Keratinocyte (primary cell): Measurements from ENCODE around the gene BRD2. TPM values are rescaled to one million over a fixed set of nuclear protein-coding genes. Genes with fewer than 3 reads are reported as not detected.
"Not testable (repeated sequence)": the region's sequence is repeated elsewhere in the genome, so short reads cannot be mapped to it uniquely, and the experiment has no call there.

Experiments used
- DNase-seq: peaks from one replicate; pipeline ENCODE4 v3.0.0-alpha.2; 2011; ENCODE audit warnings: low read depth, missing footprints, low spot score
- FAIRE-seq: peaks from 2 replicates; lab custom pipeline; 2011; peaks lifted over from hg19 to GRCh38; lab: Jason Lieb, UNC
- H2AFZ ChIP-seq: 2 replicates; pipeline ENCODE4 v1.6.0; 2012; ENCODE audit warnings: low read length, control low read depth, inconsistent platforms; ENCODE audit not compliant: control insufficient read depth
- H3K27ac ChIP-seq: 2 replicates; pipeline ENCODE4 v1.5.1; 2011; ENCODE audit warnings: low read length; ENCODE audit not compliant: control insufficient read depth, insufficient read depth
- H3K27me3 ChIP-seq: 3 replicates; pipeline ENCODE4 v1.6.0; 2011; ENCODE audit warnings: low read length; ENCODE audit not compliant: control insufficient read depth, insufficient read depth; ENCODE audit errors: extremely low read depth
- H3K36me3 ChIP-seq, 2 experiments: 2 replicates in 1 of 2; 3 replicates in 1 of 2; pipeline ENCODE4 v1.5.1; 2011; ENCODE audit warnings: low read length in 2 of 2, mild to moderate bottlenecking in 1 of 2; ENCODE audit not compliant: control insufficient read depth in 2 of 2, insufficient read depth in 2 of 2; ENCODE audit errors: extremely low read depth in 1 of 2
- H3K4me1 ChIP-seq: 3 replicates; pipeline ENCODE4 v1.5.1; 2011; ENCODE audit warnings: low read length; ENCODE audit not compliant: control insufficient read depth, insufficient read depth; ENCODE audit errors: extremely low read depth
- H3K4me2 ChIP-seq: 3 replicates; pipeline ENCODE4 v1.6.0; 2011; ENCODE audit warnings: low read depth, low read length; ENCODE audit not compliant: control insufficient read depth, insufficient read depth; ENCODE audit errors: extremely low read depth
- H3K4me3 ChIP-seq, 3 experiments: fragments of 200-600 bp in 1 of 3; sonication (generic) in 1 of 3; 2 replicates in 2 of 3; 3 replicates in 1 of 3; pipeline ENCODE4 v1.5.1; 2011 to 2016; ENCODE audit warnings: low read length in 3 of 3, mild to moderate bottlenecking in 3 of 3, control low read depth in 2 of 3, inconsistent platforms in 1 of 3, low read depth in 1 of 3, mixed read lengths in 1 of 3, mixed run types in 1 of 3, moderate library complexity in 1 of 3; ENCODE audit not compliant: control insufficient read depth in 2 of 3, insufficient read depth in 2 of 3; ENCODE audit errors: extremely low read depth in 1 of 3
- H3K79me2 ChIP-seq: 2 replicates; pipeline ENCODE4 v1.6.0; 2012; ENCODE audit warnings: low read length; ENCODE audit not compliant: control insufficient read depth, insufficient read depth
- H3K9ac ChIP-seq: 3 replicates; pipeline ENCODE4 v1.6.0; 2011; ENCODE audit warnings: low read length; ENCODE audit not compliant: control insufficient read depth, insufficient read depth; ENCODE audit errors: extremely low read depth
- H3K9me1 ChIP-seq: 3 replicates; pipeline ENCODE4 v1.6.0; 2011; ENCODE audit warnings: low read length; ENCODE audit not compliant: control insufficient read depth, insufficient read depth; ENCODE audit errors: extremely low read depth
- H3K9me3 ChIP-seq: 2 replicates; pipeline ENCODE4 v1.5.1; 2012; ENCODE audit warnings: low read depth, low read length; ENCODE audit not compliant: control insufficient read depth
- H4K20me1 ChIP-seq: 3 replicates; pipeline ENCODE4 v1.6.0; 2011; ENCODE audit warnings: low read length; ENCODE audit not compliant: control insufficient read depth, insufficient read depth; ENCODE audit errors: extremely low read depth
- CTCF ChIP-seq, 3 experiments: IDR thresholded peaks in 1 of 3; conservative IDR thresholded peaks in 1 of 3; optimal IDR thresholded peaks in 1 of 3; 2 replicates in 2 of 3; 3 replicates in 1 of 3; pipeline versions ENCODE3 to v1.5.1; 2011; ENCODE audit warnings: low read length in 3 of 3, mild to moderate bottlenecking in 3 of 3, moderate library complexity in 2 of 3, control low read depth in 1 of 3, inconsistent platforms in 1 of 3; ENCODE audit not compliant: insufficient read depth in 2 of 3; ENCODE audit errors: extremely low read depth in 1 of 3
- EZH2 ChIP-seq: IDR thresholded peaks from one replicate; pipeline ENCODE4 v1.6.1; 2012; ENCODE audit warnings: inconsistent platforms, mild to moderate bottlenecking, low read length, moderate library complexity
- dilution Hi-C: fragments of 300-500 bp; cut with MboI; formaldehyde crosslinking; loops from one replicate; pipeline ENCODE4 v1.7.0; 2020; ENCODE audit warnings: low sequenced_read_pairs; ENCODE audit not compliant: extremely low pct_ligation_motif_present
- polyA plus RNA-seq, 5 experiments: library from polyadenylated mRNA; depleted of rRNA in 3 of 5; stranded (reverse) in 3 of 5; stranded (forward) in 1 of 5; unstranded in 1 of 5; fragments of >200 nt; gene quantifications; 1 replicate in 1 of 5; 2 replicates in 3 of 5; 3 replicates in 1 of 5; pipeline versions ENCODE4 v1.2.1 to v1.2.3, GENCODE V29; 2011 to 2012; ENCODE audit warnings: missing spikeins in 2 of 5, low read depth in 1 of 5, low replicate concordance in 1 of 5

Gene BRD2
- polyA plus RNA-seq, 1 donor (not counting 4 experiments of a cell fraction or from before 2014, with no cell fraction given) = 121 TPM

- H3K79me2 ChIP-seq = no peaks in the 10 kb centered on the region
- DNase-seq = no peak
- no peaks in the 10 kb centered on the region for H4K20me1 ChIP-seq
- H3K36me3 ChIP-seq = no peaks in the 10 kb centered on the region
- peaks cover 23% of the 10 kb centered on the region for H3K27me3 ChIP-seq
- H3K4me2 ChIP-seq = peak within 1 kb of the TSS; percentile 50
- no peak within 1 kb of the TSS for H2AFZ ChIP-seq
- H3K4me3 ChIP-seq = peak within 1 kb of the TSS in 1 of 3 experiments; percentile 24
- no peaks in the 10 kb centered on the region for H3K9me3 ChIP-seq
- H3K9ac ChIP-seq = no peak within 1 kb of the TSS
- H3K27ac ChIP-seq = no peak within 1 kb of the TSS
- H3K4me1 ChIP-seq = no peaks in the 10 kb centered on the region
- dilution Hi-C loops = no loop called here
- FAIRE-seq = peak; percentile 72
- no peak for TF ChIP-seq CTCF (optimal IDR thresholded peaks at IDR 0.05 in 1 of 3, IDR thresholded peaks at IDR 0.05 in 1 of 3, conservative IDR thresholded peaks at IDR 0.05 in 1 of 3; ENCODE audit: extremely low read depth in 1 of 3, insufficient read depth in 2 of 3, low read length in 3 of 3)
- no peak for TF ChIP-seq EZH2
- H3K9me1 ChIP-seq = no peaks in the 10 kb centered on the region
Measured at GRCh38 chr6:32940656-32941213, 27.7 kb upstream of the BRD2 start, which contains the start of gene HLA-DMB. Gene HLA-DMB (minus strand): TSS chr6:32941028. CDS start chr6:32940807, 221 bp downstream.

- H3K9ac ChIP-seq = no peak overlapping the region
- dilution Hi-C loops = no loop called here
- no peak overlapping the region for H3K4me3 ChIP-seq
- no peak overlapping the region for H2AFZ ChIP-seq
- no peaks in the 10 kb centered on the region for H3K36me3 ChIP-seq
- H3K27me3 ChIP-seq = peaks cover 17% of the 10 kb centered on the region
- no peaks in the 10 kb centered on the region for H3K79me2 ChIP-seq
- H3K9me3 ChIP-seq = no peaks in the 10 kb centered on the region
- no peak overlapping the region for H3K4me2 ChIP-seq
- DNase-seq (no peak), FAIRE-seq (no peak)
- no peaks in the 10 kb centered on the region for H3K9me1 ChIP-seq
- H3K27ac ChIP-seq = no peak overlapping the region
- H3K4me1 ChIP-seq = no peaks in the 10 kb centered on the region
- TF ChIP-seq CTCF (optimal IDR thresholded peaks at IDR 0.05 in 1 of 3, IDR thresholded peaks at IDR 0.05 in 1 of 3, conservative IDR thresholded peaks at IDR 0.05 in 1 of 3; ENCODE audit: extremely low read depth in 1 of 3, insufficient read depth in 2 of 3, low read length in 3 of 3) (no peak), EZH2 (no peak)
- no peaks in the 10 kb centered on the region for H4K20me1 ChIP-seq
Measured at GRCh38 chr6:32941214-32941768, 27.1 kb upstream of the BRD2 start.

GRCh38 chr6:32942555-32943123 lies 25.8 kb upstream of the BRD2 start:
- H3K9me3 ChIP-seq, FAIRE-seq, H3K9ac ChIP-seq, H4K20me1 ChIP-seq, H3K79me2 ChIP-seq, DNase-seq, H3K27ac ChIP-seq, H3K36me3 ChIP-seq, H3K4me3 ChIP-seq, H3K9me1 ChIP-seq, H3K4me1 ChIP-seq, H2AFZ ChIP-seq, H3K4me2 ChIP-seq, dilution Hi-C loops: not testable (repeated sequence)
- peaks cover 17% of the 10 kb centered on the region for H3K27me3 ChIP-seq
